HG02938 (cell line): ENCODE data around the gene FAM149B1.
"Not testable (repeated sequence)": the region's sequence is repeated elsewhere in the genome, so short reads cannot be mapped to it uniquely, and the experiment has no call there.

Experiments
- ATAC-seq: cut with Tn5 transposase; IDR thresholded peaks from one replicate; pipeline ENCODE4 v1.9.1; 2021; ENCODE audit warnings: mild to moderate bottlenecking, moderate library complexity; ENCODE audit not compliant: unreplicated experiment

The FAM149B1 gene

GRCh38 chr10:73232887-73233286 lies 65.0 kb downstream of the FAM149B1 start:
- ATAC-seq, result no peak

GRCh38 chr10:73233883-73234282 lies 66.0 kb downstream of the FAM149B1 start:
- no peak for ATAC-seq

DNA sequence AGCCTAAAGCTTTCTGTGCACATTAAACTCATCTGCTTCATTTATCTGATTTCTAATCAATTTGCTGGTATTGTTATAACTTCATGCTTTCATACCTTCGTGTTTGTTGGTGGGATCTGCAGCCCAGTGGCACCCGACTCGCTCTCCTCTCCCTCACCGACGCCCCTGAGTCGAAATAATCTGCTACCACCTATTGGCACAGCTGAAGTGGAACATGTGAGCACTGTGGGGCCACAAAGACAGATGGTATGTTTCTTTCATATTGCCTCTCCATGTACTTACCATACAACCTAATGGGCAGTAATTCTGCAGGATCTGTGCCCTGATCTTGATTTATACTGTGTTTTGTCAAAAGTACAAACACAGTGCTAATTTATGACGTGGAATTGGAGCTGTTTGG lies 66.8 kb downstream of the FAM149B1 start:
- no peak for ATAC-seq

GRCh38 chr10:73238990-73239566 lies 71.2 kb downstream of the FAM149B1 start:
- ATAC-seq, result no peak

GRCh38 chr10:73239908-73240307 lies 72.0 kb downstream of the FAM149B1 start:
- no peak for ATAC-seq

- ATAC-seq, result no peak
Measured at GRCh38 chr10:73244866-73245477, 77.1 kb downstream of the FAM149B1 start.

DNA sequence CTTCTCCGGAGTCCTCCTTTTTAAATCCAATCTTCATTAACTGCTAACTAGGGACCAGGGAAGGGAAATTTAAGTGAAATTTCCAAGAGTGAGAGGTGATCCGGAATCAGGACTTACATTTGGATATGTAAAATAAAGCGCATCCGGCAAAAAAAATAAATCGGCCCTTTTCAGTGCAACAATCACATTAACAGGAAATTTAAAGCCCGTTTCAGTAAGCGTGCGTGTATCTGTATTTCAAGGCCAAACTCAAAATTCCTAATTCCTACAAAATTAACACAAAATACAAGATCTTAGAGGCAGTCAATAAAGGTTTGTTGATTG lies 78.4 kb downstream of the FAM149B1 start:
- ATAC-seq, result no peak

GRCh38 chr10:73246646-73247508 lies 79.0 kb downstream of the FAM149B1 start, which contains the start of gene DNAJC9:
Gene DNAJC9, minus strand, starts transcription at chr10:73247255. Its CDS starts 66 bp downstream, at chr10:73247189.
- ATAC-seq, result peak; percentile 76

- no peak for ATAC-seq
Measured at GRCh38 chr10:73247509-73248258, 79.8 kb downstream of the FAM149B1 start.

- no peak for ATAC-seq
Measured at GRCh38 chr10:73248259-73248724, 80.4 kb downstream of the FAM149B1 start.

GRCh38 chr10:73251683-73252444 lies 83.9 kb downstream of the FAM149B1 start:
- ATAC-seq, result no peak

- peak; percentile 80 for ATAC-seq
Measured at GRCh38 chr10:73252445-73253224, 84.7 kb downstream of the FAM149B1 start, which contains the start of gene MRPS16. Gene MRPS16, minus strand, starts transcription at chr10:73252644. Its CDS starts 162 bp downstream, at chr10:73252482.

DNA sequence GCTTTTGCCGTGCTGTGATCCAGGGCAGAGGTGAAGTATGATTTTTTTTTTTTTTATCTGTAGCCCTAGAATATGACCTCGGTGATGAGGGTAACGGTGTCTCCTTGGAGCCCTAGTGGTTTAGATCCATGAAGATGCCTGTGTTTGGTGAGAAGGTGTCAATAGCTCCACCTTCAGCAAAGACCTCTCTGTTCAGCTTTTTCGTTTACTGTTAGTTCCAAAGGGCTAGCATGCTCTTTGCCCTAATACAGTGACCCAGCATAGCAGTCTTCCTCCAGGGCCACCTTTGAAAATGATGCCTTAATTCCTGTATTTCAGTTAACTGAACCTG lies 85.3 kb downstream of the FAM149B1 start:
- no peak for ATAC-seq

GRCh38 chr10:73258612-73259011 lies 90.7 kb downstream of the FAM149B1 start:
- not testable (repeated sequence) for ATAC-seq

DNA sequence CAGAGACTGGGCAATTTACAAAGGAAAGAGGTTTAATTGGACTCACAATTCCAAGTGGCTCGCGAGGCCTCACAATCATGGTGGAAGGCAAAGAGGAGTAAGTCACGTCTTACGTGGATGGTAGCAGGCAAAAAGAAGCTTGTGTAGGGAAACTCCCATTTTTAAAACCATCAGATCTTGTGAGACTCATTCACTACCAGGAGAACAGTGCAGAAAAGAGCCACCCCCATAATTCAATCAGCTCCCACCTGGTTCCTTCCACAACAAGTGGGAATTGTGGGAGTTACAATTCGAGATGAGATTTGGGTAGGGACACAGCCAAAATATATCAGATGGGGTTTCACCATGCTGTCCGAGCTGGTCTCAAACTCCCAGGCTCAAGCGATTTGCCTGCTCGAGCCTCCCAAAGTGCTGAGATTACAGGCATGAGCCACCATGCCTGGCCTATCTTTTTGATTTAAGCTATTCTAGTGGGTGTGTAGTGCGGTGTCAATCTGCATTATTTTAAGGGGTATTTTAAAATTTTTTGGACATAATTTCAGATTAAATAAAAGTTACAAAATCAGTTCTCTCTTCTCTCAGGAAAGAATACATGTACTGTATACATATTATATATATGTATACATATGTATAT lies 93.6 kb downstream of the FAM149B1 start:
- no peak for ATAC-seq

- ATAC-seq, result no peak
Measured at GRCh38 chr10:73262105-73262730, 94.3 kb downstream of the FAM149B1 start.

GRCh38 chr10:73262880-73263555 lies 95.1 kb downstream of the FAM149B1 start:
- no peak for ATAC-seq

GRCh38 chr10:73263693-73264347 lies 95.9 kb downstream of the FAM149B1 start:
- no peak for ATAC-seq
